ENCODE measurements around the gene TTC22.

Gene TTC22

GRCh38 chr1:54766726-54767125, 34.4 kb downstream of the TTC22 start:
- Histone ChIP-seq H3K4me1 (no peaks in the 10 kb centered on the region; the same call in 1 of the 2 replicates), H3K27me3 (no peaks in the 10 kb centered on the region), H3K4me3 (ENCODE audit: low read depth, low read length) (no peak overlapping the region), H3K9me3 (no peaks in the 10 kb centered on the region), H3K36me3 (no peaks in the 10 kb centered on the region)
- DNase-seq, result no peak
- TF ChIP-seq CTCF (IDR thresholded peaks at IDR 0.05; ENCODE audit: low read depth, low read length), result no peak

DNA sequence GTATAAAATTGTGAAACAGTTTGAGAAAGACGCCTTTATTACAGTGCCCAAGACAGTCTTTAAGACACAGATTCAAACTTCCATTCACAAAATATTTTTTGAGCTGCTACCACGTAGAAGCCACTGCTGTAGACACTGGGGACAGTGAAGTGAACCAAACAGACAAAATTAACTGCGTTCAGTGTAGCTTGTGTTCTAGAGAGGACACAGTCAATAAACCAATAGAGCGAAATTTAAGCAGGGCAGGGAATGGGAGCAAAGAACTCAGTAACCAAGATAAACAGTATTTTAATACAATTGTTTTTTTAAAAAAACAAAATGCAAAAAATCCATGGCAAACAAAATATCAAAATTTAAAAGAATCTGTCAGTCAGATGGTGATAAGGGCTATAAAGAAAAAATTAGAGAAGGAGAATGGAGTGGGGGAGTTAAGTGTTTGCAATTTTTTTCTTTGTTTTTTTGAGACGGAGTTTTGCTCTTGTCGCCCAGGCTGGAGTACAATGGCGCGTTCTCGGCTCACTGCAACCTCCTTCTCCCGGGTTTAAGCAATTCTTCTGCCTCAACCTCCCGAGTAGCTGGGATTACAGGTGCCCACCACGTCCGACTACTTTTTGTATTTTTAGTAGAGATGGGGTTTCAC, 36.1 kb downstream of the TTC22 start:
- DNase-seq, result no peak
- H3K9me3 ChIP-seq, result no peaks in the 10 kb centered on the region
- no peaks in the 10 kb centered on the region for H3K36me3 ChIP-seq
- H3K4me3 ChIP-seq (ENCODE audit: low read depth, low read length), result peak overlapping the region; percentile 71
- no peak for TF ChIP-seq CTCF (IDR thresholded peaks at IDR 0.05; ENCODE audit: low read depth, low read length)
- H3K27me3 ChIP-seq, result no peaks in the 10 kb centered on the region
- H3K4me1 ChIP-seq, result no peaks in the 10 kb centered on the region; the same call in 1 of the 2 replicates

DNA sequence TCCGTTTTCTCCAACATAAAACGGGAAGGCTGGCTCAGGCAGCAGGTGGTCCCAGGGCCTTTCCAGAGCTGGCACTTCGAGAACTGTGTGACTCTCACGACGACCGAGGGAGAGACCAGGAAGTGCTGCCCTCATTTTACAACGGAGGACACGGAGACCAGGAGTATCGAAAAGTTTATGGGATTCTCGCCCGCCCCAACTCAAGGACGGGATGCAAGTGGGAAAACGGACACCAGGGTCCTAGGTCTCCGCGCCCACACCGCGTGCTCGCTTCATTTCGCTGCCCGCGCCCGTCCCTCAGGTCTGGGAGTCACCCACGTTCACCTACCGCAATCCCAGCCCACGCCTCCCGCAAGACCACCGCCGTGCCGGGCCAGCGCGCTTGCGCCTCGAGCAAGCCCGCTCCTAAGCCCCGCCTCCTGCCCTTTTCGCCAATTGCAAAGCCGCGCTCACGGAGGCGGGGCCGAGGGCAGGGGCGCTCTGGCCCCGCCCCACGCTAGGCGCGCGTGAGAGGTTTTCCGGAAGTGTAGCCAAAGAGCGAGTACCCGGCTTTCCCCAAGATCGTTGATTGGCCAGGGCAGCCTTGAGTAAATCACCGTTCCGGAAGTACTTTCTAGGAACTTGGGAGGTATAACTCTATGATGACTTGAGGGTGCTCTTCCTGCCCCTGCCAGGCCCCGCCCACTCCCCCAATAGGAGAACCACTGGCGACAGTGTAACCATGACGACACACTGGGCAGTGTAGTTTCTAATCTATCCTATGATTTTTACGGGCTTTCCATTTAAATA, 36.8 kb downstream of the TTC22 start, which contains the start of gene PARS2:
PARS2 (minus strand) TSS at position 391 of the 789 bp plus-strand sequence. CDS start 5,362 bp downstream, outside the sequence.
- Histone ChIP-seq H3K4me1 (no peaks in the 10 kb centered on the region; the same call in 1 of the 2 replicates), H3K36me3 (no peaks in the 10 kb centered on the region), H3K4me3 (ENCODE audit: low read depth, low read length) (peak within 1 kb of the TSS; percentile 82), H3K27me3 (no peaks in the 10 kb centered on the region), H3K9me3 (no peaks in the 10 kb centered on the region)
- no peak for TF ChIP-seq CTCF (IDR thresholded peaks at IDR 0.05; ENCODE audit: low read depth, low read length)
- DNase-seq, result peak; percentile 95

- no peak for TF ChIP-seq CTCF (IDR thresholded peaks at IDR 0.05; ENCODE audit: low read depth, low read length)
- no peaks in the 10 kb centered on the region for H3K36me3 ChIP-seq
- no peaks in the 10 kb centered on the region; the same call in 1 of the 2 replicates for H3K4me1 ChIP-seq
- no peaks in the 10 kb centered on the region for H3K9me3 ChIP-seq
- no peak for DNase-seq
- H3K27me3 ChIP-seq, result no peaks in the 10 kb centered on the region
- H3K4me3 ChIP-seq (ENCODE audit: low read depth, low read length), result peak overlapping the region; percentile 82
Observed at GRCh38 chr1:54763816-54764132, 37.3 kb downstream of the TTC22 start.

DNA sequence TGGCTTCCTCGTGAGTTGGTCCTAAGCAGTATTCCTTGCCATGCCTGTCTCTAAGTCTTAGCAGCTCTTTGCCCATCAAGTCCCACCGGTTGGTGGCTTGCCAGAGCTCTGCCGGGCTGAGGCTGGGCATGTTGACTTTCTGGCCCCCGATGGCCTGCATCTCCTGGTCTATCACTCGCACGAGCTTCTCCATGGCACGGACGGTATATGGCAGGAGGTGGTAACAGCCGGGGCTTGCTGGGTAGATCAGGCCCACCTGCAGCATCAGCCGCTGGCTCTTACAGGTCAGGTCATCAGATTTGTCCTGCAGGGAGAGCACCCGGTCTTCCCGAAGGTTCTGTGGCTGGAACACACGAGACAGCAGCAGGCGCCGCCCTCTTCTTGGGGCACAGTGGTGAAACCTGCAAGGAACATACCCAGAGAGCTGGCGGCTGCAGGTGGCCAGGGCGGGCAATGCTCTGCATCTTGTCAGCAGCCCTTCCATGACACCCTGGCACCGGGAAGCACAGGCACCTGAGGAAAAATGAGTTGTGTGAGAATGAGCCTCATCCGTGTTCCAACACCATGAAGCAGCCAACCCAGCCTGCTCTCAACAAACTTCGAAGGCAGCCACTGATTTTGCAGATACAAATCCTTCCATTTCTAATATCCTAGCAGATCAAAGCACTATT, 42.3 kb downstream of the TTC22 start:
- H3K36me3 ChIP-seq, result no peaks in the 10 kb centered on the region
- no peak for DNase-seq
- no peaks in the 10 kb centered on the region for H3K4me1 ChIP-seq
- no peaks in the 10 kb centered on the region for H3K27me3 ChIP-seq
- no peak for TF ChIP-seq CTCF (IDR thresholded peaks at IDR 0.05; ENCODE audit: low read depth, low read length)
- H3K9me3 ChIP-seq, result no peaks in the 10 kb centered on the region
- H3K4me3 ChIP-seq (ENCODE audit: low read depth, low read length), result no peak overlapping the region
